ENCODE data around the gene AFF1.

The AFF1 gene

DNA sequence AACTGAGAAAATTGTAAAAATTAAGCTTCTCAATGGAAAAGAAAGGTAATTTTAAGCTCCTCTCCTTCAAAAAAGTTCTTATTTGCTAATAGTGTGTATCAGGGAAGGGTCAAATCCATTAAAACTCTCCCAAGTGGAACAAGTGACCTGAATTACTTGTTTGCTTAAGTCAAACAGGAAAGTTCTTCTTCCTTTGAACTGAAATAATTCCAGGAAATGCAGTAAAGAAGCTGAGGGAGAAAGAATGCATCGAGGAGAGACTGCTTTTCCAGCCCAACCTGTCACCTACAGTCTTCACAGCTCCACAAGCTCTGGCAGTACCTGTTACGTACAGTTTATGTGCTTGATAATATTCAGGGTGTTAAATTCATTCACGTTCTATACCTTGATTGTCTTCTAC, 154.6 kb downstream of the AFF1 start:
- Histone ChIP-seq H3K4me1 (ENCODE audit: control insufficient read depth, insufficient read depth, low read length) (no peaks in the 10 kb centered on the region), H3K9ac (ENCODE audit: low read depth, low read length) (no peak overlapping the region), H3K36me3 (ENCODE audit: control insufficient read depth, insufficient read depth, low read length) (peaks cover 57% of the 10 kb centered on the region), H3K27me3 (ENCODE audit: control insufficient read depth, insufficient read depth, low read length) (no peaks in the 10 kb centered on the region), H3K9me3 (ENCODE audit: control insufficient read depth, insufficient read depth, low read length) (no peaks in the 10 kb centered on the region), H3K27ac (ENCODE audit: low read depth, low read length) (no peak overlapping the region), H3K4me3 (ENCODE audit: low read depth, low read length) (no peak overlapping the region)

- Histone ChIP-seq H3K36me3 (ENCODE audit: control insufficient read depth, insufficient read depth, low read length) (peaks cover 56% of the 10 kb centered on the region), H3K9ac (ENCODE audit: low read depth, low read length) (no peak overlapping the region), H3K9me3 (ENCODE audit: control insufficient read depth, insufficient read depth, low read length) (no peaks in the 10 kb centered on the region), H3K4me3 (ENCODE audit: low read depth, low read length) (no peak overlapping the region), H3K27ac (ENCODE audit: low read depth, low read length) (no peak overlapping the region), H3K4me1 (ENCODE audit: control insufficient read depth, insufficient read depth, low read length) (no peaks in the 10 kb centered on the region), H3K27me3 (ENCODE audit: control insufficient read depth, insufficient read depth, low read length) (no peaks in the 10 kb centered on the region)
These were observed 155.5 kb downstream of the AFF1 start for GRCh38 chr4:87090305-87090704.

DNA sequence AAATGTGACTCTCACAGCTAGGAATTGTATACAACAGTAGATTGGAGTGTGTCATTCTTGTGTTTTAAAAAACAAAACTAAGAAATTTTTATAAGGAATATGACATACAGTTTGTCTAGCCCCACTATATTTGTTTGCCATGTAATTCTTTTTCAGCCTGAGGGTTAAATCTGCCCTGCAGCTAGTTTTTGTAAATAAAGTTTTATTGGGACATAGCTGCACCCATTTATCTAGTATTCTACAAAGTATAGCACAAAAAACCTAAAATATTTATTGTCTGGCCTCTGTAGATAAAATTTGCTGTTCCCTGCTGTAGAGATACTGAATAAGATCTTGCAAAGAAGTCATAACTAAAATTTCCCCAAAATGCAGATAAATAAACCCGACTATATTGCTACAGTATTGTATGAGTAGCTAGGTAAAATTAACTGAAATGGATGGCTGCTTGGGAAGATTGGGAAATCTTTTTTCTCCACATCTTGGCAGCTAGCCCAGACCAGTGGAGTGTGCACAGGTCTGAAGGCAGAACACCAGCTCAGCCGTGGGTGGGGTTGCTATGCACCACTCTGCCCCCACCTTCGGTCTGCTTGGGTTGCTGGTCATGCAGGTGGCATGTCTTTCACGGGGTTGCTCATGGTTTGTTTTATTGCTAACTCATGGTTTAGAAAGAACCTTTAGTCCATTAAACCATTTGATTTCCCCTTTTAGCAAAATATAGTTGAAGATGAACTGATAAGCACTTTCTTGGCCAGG, 157.8 kb downstream of the AFF1 start:
- no peak overlapping the region for H3K4me3 ChIP-seq (ENCODE audit: low read depth, low read length)
- no peaks in the 10 kb centered on the region for H3K27me3 ChIP-seq (ENCODE audit: control insufficient read depth, insufficient read depth, low read length)
- H3K4me1 ChIP-seq (ENCODE audit: control insufficient read depth, insufficient read depth, low read length), result peaks cover 12% of the 10 kb centered on the region
- H3K9ac ChIP-seq (ENCODE audit: low read depth, low read length), result no peak overlapping the region
- H3K9me3 ChIP-seq (ENCODE audit: control insufficient read depth, insufficient read depth, low read length), result no peaks in the 10 kb centered on the region
- no peak overlapping the region for H3K27ac ChIP-seq (ENCODE audit: low read depth, low read length)
- peaks cover 48% of the 10 kb centered on the region for H3K36me3 ChIP-seq (ENCODE audit: control insufficient read depth, insufficient read depth, low read length)

GRCh38 chr4:87093443-87094123, 158.8 kb downstream of the AFF1 start:
- Histone ChIP-seq H3K36me3 (ENCODE audit: control insufficient read depth, insufficient read depth, low read length) (peaks cover 48% of the 10 kb centered on the region), H3K9me3 (ENCODE audit: control insufficient read depth, insufficient read depth, low read length) (no peaks in the 10 kb centered on the region), H3K9ac (ENCODE audit: low read depth, low read length) (no peak overlapping the region), H3K27ac (ENCODE audit: low read depth, low read length) (no peak overlapping the region), H3K27me3 (ENCODE audit: control insufficient read depth, insufficient read depth, low read length) (no peaks in the 10 kb centered on the region), H3K4me3 (ENCODE audit: low read depth, low read length) (no peak overlapping the region), H3K4me1 (ENCODE audit: control insufficient read depth, insufficient read depth, low read length) (peaks cover 14% of the 10 kb centered on the region)

- Histone ChIP-seq H3K36me3 (ENCODE audit: control insufficient read depth, insufficient read depth, low read length) (peaks cover 31% of the 10 kb centered on the region), H3K9me3 (ENCODE audit: control insufficient read depth, insufficient read depth, low read length) (no peaks in the 10 kb centered on the region), H3K27me3 (ENCODE audit: control insufficient read depth, insufficient read depth, low read length) (no peaks in the 10 kb centered on the region), H3K27ac (ENCODE audit: low read depth, low read length) (peak overlapping the region; percentile 49), H3K9ac (ENCODE audit: low read depth, low read length) (no peak overlapping the region), H3K4me3 (ENCODE audit: low read depth, low read length) (no peak overlapping the region), H3K4me1 (ENCODE audit: control insufficient read depth, insufficient read depth, low read length) (peaks cover 38% of the 10 kb centered on the region)
These were observed 162.3 kb downstream of the AFF1 start for GRCh38 chr4:87097075-87097474.

DNA sequence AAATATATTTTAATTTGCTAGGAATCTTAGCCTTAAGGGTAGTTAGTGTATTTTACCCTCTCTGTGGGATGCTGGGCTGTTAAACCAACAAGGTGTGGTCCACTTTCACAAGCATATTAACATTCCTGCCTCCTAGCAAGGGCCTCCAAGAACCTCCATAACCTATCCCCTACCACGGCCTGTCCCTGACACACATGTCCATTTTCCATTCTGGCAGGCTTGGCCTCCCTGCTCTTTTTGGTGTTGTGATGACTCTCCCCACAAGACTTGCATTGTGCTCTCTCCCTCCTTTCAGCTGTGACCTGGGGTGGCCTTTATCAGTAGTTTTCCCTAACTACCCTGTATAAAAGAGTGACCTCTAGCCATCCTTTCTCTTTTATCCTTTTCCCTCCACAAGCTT, 165.4 kb downstream of the AFF1 start:
- H3K9ac ChIP-seq (ENCODE audit: low read depth, low read length), result no peak overlapping the region
- no peaks in the 10 kb centered on the region for H3K9me3 ChIP-seq (ENCODE audit: control insufficient read depth, insufficient read depth, low read length)
- peak overlapping the region; percentile 18 for H3K4me3 ChIP-seq (ENCODE audit: low read depth, low read length)
- peak overlapping the region; percentile 60 for H3K27ac ChIP-seq (ENCODE audit: low read depth, low read length)
- peaks cover 11% of the 10 kb centered on the region for H3K36me3 ChIP-seq (ENCODE audit: control insufficient read depth, insufficient read depth, low read length)
- no peaks in the 10 kb centered on the region for H3K27me3 ChIP-seq (ENCODE audit: control insufficient read depth, insufficient read depth, low read length)
- peaks cover 38% of the 10 kb centered on the region for H3K4me1 ChIP-seq (ENCODE audit: control insufficient read depth, insufficient read depth, low read length)

GRCh38 chr4:87101543-87102199, 166.9 kb downstream of the AFF1 start:
- H3K4me3 ChIP-seq (ENCODE audit: low read depth, low read length), result no peak overlapping the region
- no peak overlapping the region for H3K9ac ChIP-seq (ENCODE audit: low read depth, low read length)
- H3K27me3 ChIP-seq (ENCODE audit: control insufficient read depth, insufficient read depth, low read length), result no peaks in the 10 kb centered on the region
- H3K4me1 ChIP-seq (ENCODE audit: control insufficient read depth, insufficient read depth, low read length), result peaks cover 35% of the 10 kb centered on the region
- H3K27ac ChIP-seq (ENCODE audit: low read depth, low read length), result no peak overlapping the region
- peaks cover 23% of the 10 kb centered on the region for H3K36me3 ChIP-seq (ENCODE audit: control insufficient read depth, insufficient read depth, low read length)
- no peaks in the 10 kb centered on the region for H3K9me3 ChIP-seq (ENCODE audit: control insufficient read depth, insufficient read depth, low read length)

DNA sequence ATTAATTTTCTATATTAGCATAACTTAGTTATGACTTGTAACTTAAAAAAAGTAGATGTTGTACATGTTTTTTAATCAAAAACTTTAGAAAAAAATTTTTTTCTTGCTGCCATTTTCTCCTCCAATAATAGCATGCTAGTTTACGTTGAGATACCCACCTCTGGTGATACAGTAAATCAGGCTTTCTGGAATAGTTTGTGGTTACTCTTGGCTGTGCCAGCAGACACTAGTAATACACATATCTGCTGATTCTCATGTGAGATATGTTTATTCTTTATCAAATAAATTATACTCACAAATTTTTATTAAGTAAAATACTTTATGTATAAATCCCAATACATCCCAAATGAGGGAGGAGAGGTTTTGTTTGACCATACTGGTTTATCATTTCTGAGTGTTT, 168.3 kb downstream of the AFF1 start:
- Histone ChIP-seq H3K27me3 (ENCODE audit: control insufficient read depth, insufficient read depth, low read length) (no peaks in the 10 kb centered on the region), H3K4me3 (ENCODE audit: low read depth, low read length) (no peak overlapping the region), H3K9me3 (ENCODE audit: control insufficient read depth, insufficient read depth, low read length) (no peaks in the 10 kb centered on the region), H3K36me3 (ENCODE audit: control insufficient read depth, insufficient read depth, low read length) (peaks cover 36% of the 10 kb centered on the region), H3K9ac (ENCODE audit: low read depth, low read length) (no peak overlapping the region), H3K27ac (ENCODE audit: low read depth, low read length) (no peak overlapping the region), H3K4me1 (ENCODE audit: control insufficient read depth, insufficient read depth, low read length) (peaks cover 24% of the 10 kb centered on the region)

DNA sequence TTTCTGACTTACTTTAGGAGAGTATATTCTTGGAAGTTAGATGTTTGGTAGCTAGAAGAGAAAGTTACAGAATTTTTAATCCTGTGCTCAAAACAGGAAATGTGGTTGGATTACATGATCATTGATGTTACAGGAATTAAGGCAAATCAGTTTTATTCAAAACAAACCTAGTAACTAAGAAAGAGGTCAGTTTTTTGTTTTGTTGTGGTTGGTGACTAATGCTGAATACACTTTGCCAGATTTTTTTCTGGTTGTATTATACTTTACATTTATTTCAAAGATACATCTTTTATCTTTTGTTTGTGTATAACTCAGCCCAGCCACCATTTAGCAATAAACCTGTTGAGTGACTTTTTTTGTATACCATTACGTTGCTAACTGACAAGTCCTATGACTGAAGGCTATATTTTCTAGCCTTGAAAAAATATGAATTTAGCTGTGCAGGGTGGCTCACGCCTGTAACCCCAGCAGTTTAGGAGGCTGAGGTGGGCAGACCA, 168.9 kb downstream of the AFF1 start:
- H3K27me3 ChIP-seq (ENCODE audit: control insufficient read depth, insufficient read depth, low read length), result no peaks in the 10 kb centered on the region
- no peaks in the 10 kb centered on the region for H3K9me3 ChIP-seq (ENCODE audit: control insufficient read depth, insufficient read depth, low read length)
- H3K36me3 ChIP-seq (ENCODE audit: control insufficient read depth, insufficient read depth, low read length), result peaks cover 42% of the 10 kb centered on the region
- H3K4me3 ChIP-seq (ENCODE audit: low read depth, low read length), result no peak overlapping the region
- no peak overlapping the region for H3K9ac ChIP-seq (ENCODE audit: low read depth, low read length)
- peaks cover 23% of the 10 kb centered on the region for H3K4me1 ChIP-seq (ENCODE audit: control insufficient read depth, insufficient read depth, low read length)
- no peak overlapping the region for H3K27ac ChIP-seq (ENCODE audit: low read depth, low read length)

DNA sequence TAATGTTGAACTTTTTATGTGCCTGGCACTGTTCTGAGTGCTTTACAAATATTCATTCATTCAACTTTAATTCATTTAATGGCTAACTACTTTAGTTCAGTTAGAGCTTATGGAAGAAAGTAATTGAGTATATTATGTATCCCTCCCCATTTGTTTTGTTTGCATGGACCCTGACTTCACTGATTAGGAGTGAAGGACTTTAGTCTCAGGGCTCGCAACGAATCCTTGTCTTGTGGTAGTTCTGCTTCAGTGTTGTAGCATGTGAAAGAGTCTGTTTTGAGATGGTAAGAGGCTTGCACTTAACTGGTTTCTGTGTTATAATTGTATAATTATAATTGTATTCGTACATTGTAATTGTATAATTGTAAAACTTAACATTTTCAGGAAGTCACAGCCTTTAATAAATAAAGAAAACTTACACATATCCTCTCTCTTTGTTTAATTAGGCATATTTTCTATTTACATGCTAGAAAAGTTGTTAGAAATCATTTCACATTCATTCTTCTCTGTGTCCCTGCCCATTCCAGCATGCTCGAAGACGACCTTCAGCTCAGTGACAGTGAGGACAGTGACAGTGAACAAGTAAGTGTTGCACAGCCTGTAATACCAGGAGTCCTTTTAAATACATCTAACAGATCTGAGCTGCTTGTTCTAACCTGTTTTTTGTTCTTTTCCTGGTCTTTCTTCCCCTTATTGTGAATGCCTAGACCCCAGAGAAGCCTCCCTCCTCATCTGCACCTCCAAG, 170.5 kb downstream of the AFF1 start:
- Histone ChIP-seq H3K27me3 (ENCODE audit: control insufficient read depth, insufficient read depth, low read length) (no peaks in the 10 kb centered on the region), H3K4me1 (ENCODE audit: control insufficient read depth, insufficient read depth, low read length) (peaks cover 7% of the 10 kb centered on the region), H3K4me3 (ENCODE audit: low read depth, low read length) (no peak overlapping the region), H3K36me3 (ENCODE audit: control insufficient read depth, insufficient read depth, low read length) (peaks cover 57% of the 10 kb centered on the region), H3K27ac (ENCODE audit: low read depth, low read length) (no peak overlapping the region), H3K9ac (ENCODE audit: low read depth, low read length) (no peak overlapping the region), H3K9me3 (ENCODE audit: control insufficient read depth, insufficient read depth, low read length) (no peaks in the 10 kb centered on the region)

Measured in HUES48 (cell line).